GM19324 (cell line): Measurements from ENCODE around the gene MAST4.

ENCODE experiments used
- ATAC-seq: cut with Tn5 transposase; IDR thresholded peaks from one replicate; pipeline ENCODE4 v1.9.1; 2021; ENCODE audit warnings: mild to moderate bottlenecking, moderate library complexity; ENCODE audit not compliant: unreplicated experiment, low FRiP score

Gene MAST4

GRCh38 chr5:66892716-66893115 is 296.5 kb downstream of the MAST4 start:
- no peak for ATAC-seq

DNA sequence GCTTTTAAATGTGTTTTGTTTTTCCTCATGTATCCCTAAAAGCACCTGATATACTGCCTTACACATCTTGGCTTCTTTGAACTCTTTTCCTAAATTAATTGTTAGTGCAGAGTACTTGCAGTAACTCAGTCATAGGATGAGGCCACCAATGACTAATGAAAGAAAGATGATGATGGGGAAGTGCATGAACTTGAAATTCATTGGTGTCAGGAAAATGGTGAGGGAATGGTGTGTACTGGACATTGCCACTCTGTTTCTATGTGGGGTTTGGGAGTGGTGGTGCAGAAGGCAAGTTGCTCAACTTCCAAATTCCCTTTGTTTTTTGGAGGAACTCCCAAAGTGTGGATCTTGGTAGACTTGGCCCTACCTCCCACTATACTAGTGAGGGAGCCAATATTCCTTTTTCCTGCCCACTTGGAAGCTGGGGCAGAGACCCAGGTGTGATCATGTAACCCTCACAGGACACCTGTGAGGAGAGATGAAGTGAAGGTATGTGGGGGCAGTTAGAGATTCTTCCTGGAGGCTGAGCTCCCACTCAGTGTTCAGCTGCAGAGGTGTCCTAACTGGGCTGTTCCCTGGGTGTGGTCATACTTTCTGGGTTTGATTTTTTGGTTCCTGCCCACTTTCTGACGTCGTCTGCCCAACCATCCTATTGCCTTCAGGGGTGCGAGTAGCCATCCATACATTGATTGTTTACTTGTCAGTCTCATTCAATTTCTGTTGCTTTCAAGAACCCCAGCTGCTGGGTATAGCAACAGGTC is 298.5 kb downstream of the MAST4 start:
- ATAC-seq: no peak

- ATAC-seq: no peak
These were observed 300.0 kb downstream of the MAST4 start for GRCh38 chr5:66896171-66896570.

DNA sequence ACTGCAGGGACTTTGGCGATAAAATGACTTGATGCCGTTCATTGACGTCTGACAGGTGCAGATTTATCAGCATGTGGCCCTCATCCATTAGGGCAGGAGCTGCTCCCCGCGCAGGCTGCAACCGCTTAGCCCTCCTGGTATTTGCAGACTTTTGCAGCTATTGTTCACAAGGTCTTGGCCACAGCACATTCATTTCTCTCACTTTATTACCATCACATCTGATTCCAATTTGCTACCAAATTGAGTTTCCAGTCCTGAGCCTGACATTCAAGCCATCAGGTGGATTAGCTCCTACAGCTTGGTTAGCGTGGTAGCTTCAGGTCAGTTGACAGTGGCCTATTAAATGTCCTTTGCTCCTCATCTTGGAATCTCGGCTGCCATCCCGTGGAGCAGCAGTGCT is 301.2 kb downstream of the MAST4 start:
- no peak for ATAC-seq

GRCh38 chr5:66898241-66898995 is 302.2 kb downstream of the MAST4 start:
- ATAC-seq: no peak

DNA sequence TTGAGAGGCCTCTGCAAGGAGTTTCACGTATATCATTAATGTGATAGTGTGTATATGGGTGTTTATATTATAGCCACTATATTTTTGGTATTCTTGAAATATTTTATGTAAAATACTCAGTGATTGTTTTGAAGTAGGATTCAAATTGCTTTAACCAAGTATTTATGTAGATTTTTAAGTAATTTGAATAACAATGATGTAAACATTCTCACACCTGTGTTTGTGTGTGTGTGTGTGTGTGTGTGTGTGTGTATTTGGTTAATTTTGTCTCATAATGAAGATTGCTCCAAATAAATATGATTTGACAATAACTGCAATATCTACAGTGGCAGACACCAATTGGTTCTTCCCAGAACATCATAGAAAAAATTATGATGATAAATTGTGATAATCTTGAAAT is 307.0 kb downstream of the MAST4 start:
- ATAC-seq: no peak

DNA sequence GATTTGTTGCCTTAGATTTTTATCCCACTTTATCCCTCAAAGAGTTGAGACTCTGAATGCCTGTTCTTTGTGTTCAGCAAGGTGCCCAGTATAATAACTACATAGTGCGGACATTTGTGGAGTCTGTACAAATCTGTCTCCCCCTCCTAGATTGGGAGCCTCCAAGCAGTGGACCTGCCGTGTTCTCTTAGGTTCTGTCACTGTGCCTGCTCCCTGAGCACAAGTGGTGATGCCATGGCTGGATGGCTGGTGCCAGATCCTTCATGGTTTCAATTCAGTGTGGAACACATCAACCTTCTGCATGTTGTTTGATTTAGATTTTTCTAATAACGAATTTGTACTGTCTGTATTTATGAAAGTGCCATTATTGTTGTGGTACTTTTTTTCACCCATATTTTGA is 307.5 kb downstream of the MAST4 start:
- no peak for ATAC-seq

- no peak for ATAC-seq
These were observed 308.0 kb downstream of the MAST4 start for GRCh38 chr5:66904189-66904588.

GRCh38 chr5:66906021-66906420 is 309.8 kb downstream of the MAST4 start:
- ATAC-seq: no peak

- no peak for ATAC-seq
These were observed 312.0 kb downstream of the MAST4 start for GRCh38 chr5:66908230-66908629.

- ATAC-seq: no peak
These were observed 313.2 kb downstream of the MAST4 start for GRCh38 chr5:66909364-66909763.

DNA sequence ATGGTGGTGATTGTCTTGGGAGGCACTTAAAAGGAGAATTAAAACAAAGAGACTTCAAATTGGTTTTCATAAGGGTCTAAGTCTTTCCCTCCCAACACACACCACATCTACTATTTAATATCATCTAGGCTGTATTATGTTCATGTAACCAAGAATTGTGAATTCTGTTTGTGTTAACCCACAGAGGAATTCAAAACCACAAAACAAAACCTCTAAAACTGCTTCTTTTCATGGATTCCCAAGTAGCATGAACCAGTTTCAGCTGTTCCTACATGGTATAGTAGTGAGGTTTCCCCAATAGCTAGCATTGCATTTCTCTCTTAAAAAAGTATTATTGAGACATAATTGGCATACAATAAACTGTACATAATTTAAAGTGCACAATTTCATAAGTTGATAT is 316.6 kb downstream of the MAST4 start:
- ATAC-seq: no peak

DNA sequence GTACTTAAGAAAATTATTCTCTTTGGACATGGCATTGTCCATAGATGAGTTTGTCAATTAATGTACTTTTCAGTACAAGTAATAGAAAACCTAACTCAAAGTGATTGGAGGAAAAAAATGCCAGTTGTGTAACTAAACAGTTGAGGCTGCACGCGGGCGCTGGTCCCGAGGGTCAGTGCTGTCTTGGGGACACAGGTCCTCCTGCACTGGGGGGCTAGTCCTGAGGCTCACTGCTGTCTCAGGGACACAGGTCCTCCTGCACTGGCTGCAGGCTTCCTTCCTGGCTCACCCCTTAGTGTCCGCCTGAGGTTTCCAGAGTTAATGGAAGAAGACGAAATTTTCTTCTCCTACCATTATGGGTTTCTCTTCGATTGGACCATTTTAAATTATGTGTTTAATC is 319.3 kb downstream of the MAST4 start:
- ATAC-seq: no peak

DNA sequence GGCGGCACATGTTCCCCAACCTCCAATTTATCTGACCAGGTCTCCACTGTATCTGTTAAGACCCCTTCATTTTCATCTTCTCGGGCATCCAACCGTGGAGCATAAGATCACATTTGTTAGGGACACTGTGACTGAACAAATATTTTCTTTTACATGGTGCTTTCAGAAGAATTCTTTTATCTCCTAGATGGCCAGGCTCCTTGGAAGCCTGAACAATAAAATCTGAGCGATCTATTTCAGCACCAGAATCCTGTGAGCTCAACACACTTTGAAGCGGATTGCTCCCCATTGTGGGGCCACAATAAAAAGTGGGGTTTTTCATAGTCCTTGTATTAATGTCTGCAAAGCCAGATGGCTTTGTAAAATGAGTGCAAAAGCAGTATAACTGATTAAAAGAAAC is 326.7 kb downstream of the MAST4 start:
- ATAC-seq: no peak

- no peak for ATAC-seq
These were observed 327.3 kb downstream of the MAST4 start for GRCh38 chr5:66923457-66923856.

DNA sequence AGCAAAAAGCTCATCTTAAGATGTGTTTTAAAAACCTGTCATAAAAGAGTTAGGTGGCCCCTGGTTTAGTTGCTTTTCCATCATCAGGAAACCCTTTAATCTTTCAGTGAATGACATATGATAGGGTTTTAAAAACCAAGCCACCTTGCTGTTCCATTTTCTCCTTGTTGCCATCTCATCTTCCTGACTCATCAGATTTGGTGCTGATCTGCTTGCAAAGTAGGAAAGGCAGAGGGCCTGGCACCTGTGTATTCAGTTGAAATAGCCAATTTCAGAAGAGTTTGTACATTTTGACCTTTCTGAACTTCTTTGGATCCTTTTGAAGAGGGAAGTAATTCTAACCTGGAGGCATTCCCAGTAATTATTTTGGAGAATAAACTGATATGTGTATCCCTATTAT is 327.7 kb downstream of the MAST4 start:
- no peak for ATAC-seq

DNA sequence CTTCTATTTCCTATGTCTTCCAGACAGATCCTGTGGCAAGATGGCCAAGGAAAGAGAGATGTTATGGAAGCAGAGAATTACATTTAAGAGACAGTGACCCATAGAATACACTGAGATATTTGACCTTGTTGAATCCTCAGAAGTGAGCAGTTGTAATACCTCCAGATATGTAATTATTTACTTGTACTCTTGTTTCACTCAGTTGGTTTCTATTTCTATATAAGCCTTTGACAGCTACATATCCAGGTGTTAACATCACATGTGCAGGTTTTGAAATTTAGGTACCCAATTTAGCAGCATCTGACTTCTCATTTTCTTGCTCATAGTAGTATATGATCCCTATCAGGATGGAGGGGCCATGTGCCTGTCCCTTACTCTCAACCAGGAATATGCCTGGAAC is 330.9 kb downstream of the MAST4 start:
- ATAC-seq: no peak

DNA sequence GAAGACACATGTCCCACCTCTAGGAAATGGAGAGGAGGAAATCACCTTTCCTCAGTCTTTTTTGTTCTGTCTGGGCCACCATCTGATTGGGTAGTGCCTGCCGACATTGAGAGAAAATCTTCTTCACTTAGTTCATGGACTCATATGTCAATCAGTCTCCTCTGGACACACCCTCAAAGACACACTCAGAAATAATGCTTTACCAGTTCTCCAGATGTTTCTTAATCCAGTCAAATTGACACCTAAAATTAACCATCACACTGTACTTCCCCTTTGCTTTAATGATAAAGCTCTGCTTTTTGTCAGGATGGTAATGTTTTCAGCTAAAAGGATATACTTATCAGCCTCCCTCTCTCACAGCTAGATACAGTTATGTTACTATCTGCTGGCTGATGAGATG is 333.1 kb downstream of the MAST4 start:
- no peak for ATAC-seq

- ATAC-seq: no peak
These were observed 333.8 kb downstream of the MAST4 start for GRCh38 chr5:66929995-66930394.

DNA sequence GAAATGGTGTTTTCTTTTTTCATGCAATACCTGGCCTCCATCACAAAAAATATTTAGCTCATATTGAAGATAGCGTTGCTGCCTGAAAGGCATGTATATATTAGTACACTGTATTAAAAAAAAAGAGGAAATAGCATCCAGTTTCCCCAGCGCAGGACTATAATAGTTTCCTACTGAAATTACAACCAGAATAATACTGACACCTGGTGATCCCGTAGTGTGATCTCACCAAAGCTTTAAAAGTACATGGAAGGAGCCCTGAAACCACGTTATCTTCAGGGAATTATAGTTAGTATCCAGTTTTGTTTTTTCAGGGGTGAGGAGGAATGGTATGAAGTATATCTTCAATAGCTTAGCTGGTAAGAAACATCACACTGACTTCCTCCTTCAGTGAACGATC is 335.5 kb downstream of the MAST4 start:
- no peak for ATAC-seq

- ATAC-seq: no peak
These were observed 336.3 kb downstream of the MAST4 start for GRCh38 chr5:66932457-66932856.

GRCh38 chr5:66933066-66933465 is 336.9 kb downstream of the MAST4 start:
- ATAC-seq: no peak
